PFSK-1 (cell line): ENCODE results near the gene PRKN.

Experiments used
- FOXP2 ChIP-seq: optimal IDR thresholded peaks from 2 replicates; pipeline ENCODE3; 2011; ENCODE audit warnings: borderline replicate concordance, control low read depth, inconsistent platforms; ENCODE audit not compliant: insufficient read depth; ENCODE audit errors: extremely low read length, extremely low read depth
- POLR2AphosphoS5 ChIP-seq: IDR thresholded peaks from 2 replicates; pipeline ENCODE4 v1.6.1; 2012; ENCODE audit warnings: low read depth, mild to moderate bottlenecking, control low read depth, low read length, moderate library complexity
- TAF1 ChIP-seq: IDR thresholded peaks from 2 replicates; pipeline ENCODE4 v1.6.1; 2012; ENCODE audit warnings: low read length, control low read depth, borderline replicate concordance; ENCODE audit not compliant: insufficient read depth

GRCh38 chr6:162026843-162027242 is 700.7 kb downstream of the PRKN start:
- no peak for TF ChIP-seq TAF1
- no peak for TF ChIP-seq FOXP2
- no peak for TF ChIP-seq POLR2AphosphoS5
